ENCODE results near the gene FLT4. TPM values are rescaled to one million over a fixed set of nuclear protein-coding genes. Genes with fewer than 3 reads are reported as not detected.

The FLT4 gene
- total RNA-seq, 2 donors from 2014 or later: 3.1 to 3.3 TPM

DNA sequence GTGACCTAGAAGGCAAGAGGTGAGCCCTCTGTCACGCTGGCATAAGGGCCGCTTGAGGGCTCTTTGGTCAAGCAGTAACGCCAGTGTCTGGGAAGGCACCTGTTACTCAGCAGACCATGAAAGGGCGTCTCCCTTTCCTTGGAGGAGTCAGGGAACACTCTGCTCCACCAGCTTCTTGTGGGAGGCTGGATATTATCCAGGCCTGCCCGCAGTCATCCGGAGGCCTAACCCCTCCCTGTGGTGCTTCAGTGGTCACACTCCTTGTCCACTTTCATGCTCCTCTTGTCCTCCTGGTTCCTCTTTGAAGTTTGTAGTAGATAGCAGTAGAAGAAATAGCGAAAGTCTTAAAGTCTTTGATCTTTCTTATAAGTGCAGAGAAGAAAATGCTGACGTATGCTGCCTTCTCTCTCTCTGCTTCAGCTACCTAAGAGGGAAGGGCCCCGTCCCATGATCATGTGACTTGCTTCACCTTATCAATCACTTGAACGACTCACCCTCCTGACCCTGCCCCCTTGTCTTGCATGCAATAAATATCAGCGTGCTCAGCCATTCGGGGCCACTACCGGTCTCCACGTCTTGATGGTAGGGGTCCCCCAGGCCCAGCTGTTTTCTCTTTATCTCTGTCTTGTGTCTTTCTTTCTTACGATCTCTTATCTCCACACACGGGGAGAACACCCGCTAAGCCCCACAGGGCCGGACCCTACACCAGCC lies 41.4 kb downstream of the FLT4 start:
- Histone ChIP-seq H3K4me1 (no peaks in the 10 kb centered on the region), H3K4me3 (no peak overlapping the region), H3K27ac (no peak overlapping the region), H3K9me3 (no peaks in the 10 kb centered on the region), H3K36me3 (no peaks in the 10 kb centered on the region), H3K27me3 (no peaks in the 10 kb centered on the region), H3K9ac (ENCODE audit: low read depth in 2 of 2, low read length in 2 of 2) (no peak overlapping the region)
- no peak for DNase-seq
- intact Hi-C loops (cut with DNase I): no loop called here
- TF ChIP-seq, protein P1, sequence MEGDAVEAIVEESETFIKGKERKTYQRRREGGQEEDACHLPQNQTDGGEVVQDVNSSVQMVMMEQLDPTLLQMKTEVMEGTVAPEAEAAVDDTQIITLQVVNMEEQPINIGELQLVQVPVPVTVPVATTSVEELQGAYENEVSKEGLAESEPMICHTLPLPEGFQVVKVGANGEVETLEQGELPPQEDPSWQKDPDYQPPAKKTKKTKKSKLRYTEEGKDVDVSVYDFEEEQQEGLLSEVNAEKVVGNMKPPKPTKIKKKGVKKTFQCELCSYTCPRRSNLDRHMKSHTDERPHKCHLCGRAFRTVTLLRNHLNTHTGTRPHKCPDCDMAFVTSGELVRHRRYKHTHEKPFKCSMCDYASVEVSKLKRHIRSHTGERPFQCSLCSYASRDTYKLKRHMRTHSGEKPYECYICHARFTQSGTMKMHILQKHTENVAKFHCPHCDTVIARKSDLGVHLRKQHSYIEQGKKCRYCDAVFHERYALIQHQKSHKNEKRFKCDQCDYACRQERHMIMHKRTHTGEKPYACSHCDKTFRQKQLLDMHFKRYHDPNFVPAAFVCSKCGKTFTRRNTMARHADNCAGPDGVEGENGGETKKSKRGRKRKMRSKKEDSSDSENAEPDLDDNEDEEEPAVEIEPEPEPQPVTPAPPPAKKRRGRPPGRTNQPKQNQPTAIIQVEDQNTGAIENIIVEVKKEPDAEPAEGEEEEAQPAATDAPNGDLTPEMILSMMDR (IDR thresholded peaks at IDR 0.05): no peak

DNA sequence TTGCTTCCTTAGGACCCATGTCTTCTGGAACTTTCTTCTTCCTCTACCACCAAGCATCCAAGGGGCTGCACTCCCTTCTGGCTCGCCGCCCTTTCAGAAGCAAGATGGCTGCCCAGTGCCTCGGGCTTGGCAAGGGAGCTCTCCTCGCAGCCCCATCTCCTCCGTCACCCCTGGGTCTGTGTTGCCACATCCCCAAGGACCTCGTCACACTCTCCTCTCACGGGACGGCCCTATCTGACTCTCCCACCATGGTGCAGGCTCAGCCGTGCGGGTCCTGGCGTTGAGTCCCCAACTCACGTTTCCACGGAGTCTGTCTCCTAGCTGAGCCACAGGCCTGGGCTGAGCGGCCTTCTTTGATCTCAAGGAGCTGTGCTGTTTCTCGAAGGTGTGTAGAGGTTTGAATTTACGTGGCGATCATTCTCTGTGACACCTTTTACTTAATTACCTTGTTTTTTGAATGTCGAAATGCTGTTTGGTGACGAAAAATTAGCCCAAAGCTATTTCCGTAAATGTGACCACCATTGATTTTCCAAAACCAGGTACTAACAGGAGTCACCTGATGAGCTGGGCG lies 43.1 kb downstream of the FLT4 start:
- TF ChIP-seq, protein P1 (IDR thresholded peaks at IDR 0.05): no peak
- no peak for DNase-seq
- Histone ChIP-seq H3K9me3 (no peaks in the 10 kb centered on the region), H3K36me3 (no peaks in the 10 kb centered on the region), H3K27me3 (no peaks in the 10 kb centered on the region), H3K27ac (no peak overlapping the region), H3K4me3 (no peak overlapping the region), H3K9ac (ENCODE audit: low read depth in 2 of 2, low read length in 2 of 2) (no peak overlapping the region), H3K4me1 (no peaks in the 10 kb centered on the region)
- intact Hi-C loops (cut with DNase I): no loop called here

DNA sequence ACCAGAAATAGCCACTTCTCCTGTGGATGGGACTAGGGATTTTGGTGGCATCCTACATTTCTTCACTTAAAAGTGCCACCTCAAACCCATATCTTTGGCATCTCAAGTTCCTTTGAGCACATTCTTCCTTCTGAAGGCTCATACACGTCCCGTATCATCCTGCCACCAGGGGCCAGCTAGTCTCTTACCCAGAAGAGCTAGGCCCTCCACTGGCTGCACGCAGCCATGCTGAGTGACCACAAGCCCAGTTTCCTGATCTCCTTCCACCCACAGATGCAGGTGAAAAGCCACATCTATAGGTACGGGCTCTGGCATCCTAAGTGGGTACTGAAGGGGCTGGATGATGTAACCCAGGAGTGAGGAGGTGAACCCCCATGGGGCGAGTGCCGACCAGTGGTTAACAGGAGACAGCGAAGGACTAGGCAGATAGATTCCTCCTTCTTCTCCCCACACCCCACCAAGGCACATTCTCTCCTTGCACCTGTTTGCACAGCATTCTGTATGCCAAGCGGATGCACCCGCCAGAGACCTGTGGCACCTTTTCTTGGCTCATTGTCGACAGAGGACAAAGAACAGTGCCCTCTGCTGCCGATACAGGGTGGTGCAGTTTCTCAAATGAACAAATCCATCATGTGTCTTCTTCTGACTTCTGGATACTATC lies 43.7 kb downstream of the FLT4 start:
- Histone ChIP-seq H3K36me3 (no peaks in the 10 kb centered on the region), H3K27me3 (no peaks in the 10 kb centered on the region), H3K4me1 (no peaks in the 10 kb centered on the region), H3K9ac (ENCODE audit: low read depth in 2 of 2, low read length in 2 of 2) (no peak overlapping the region), H3K27ac (no peak overlapping the region), H3K9me3 (no peaks in the 10 kb centered on the region), H3K4me3 (no peak overlapping the region)
- DNase-seq: peak; percentile 60
- TF ChIP-seq, protein P1 (IDR thresholded peaks at IDR 0.05): peak; percentile 58
- intact Hi-C loops (cut with DNase I): no loop called here

DNA sequence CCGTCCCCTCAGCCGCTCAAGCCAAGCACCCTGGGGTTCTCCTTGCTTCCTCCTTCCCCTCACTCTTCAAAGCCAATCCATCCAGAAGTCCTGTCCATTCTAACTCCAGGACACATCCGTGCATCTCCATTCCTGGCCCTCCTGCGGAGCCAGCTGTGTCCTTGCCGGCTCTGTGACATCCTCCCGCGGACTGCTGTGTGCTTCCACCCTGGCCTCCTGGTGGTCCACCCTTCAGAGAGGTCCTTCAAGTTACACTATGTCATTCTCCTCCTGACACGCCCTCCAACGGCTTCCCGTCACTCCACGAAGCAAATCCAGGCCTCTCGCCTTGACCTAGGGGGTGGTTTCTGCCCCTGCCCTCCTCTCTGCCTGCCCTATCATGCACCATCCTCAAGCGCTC lies 45.1 kb downstream of the FLT4 start:
- intact Hi-C loops (cut with DNase I): no loop called here
- TF ChIP-seq, protein P1 (IDR thresholded peaks at IDR 0.05): no peak
- H3K27ac ChIP-seq: no peak overlapping the region
- no peak for DNase-seq
- no peaks in the 10 kb centered on the region for H3K27me3 ChIP-seq
- no peaks in the 10 kb centered on the region for H3K4me1 ChIP-seq
- no peak overlapping the region for H3K4me3 ChIP-seq
- no peaks in the 10 kb centered on the region for H3K9me3 ChIP-seq
- H3K36me3 ChIP-seq: no peaks in the 10 kb centered on the region
- no peak overlapping the region for H3K9ac ChIP-seq (ENCODE audit: low read depth in 2 of 2, low read length in 2 of 2)

DNA sequence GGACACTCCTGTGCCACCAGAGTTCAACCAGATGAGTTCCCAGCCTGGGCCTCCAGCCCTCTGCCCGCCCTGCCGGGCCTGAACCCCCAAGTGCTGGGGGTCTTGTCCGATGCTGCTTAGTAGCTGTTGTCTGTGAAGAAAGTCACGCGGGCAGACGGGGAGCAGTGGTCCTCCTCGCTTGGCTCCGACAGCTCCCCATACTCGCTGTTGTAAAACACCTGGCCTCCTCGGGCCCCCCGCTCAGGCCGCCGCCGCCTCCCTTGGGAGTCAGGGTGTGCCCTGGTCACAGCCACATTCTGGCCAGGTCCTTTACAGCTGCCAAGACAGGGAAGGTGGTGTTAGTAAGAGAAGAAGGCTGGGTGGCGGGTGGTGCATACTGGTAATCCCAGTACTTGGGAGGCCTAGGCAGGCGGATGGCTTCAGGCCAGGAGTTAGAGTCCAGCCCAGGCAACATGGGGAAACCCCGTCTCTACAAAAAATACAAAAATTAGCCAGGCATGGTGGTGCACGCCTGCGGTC lies 46.3 kb downstream of the FLT4 start:
- no peaks in the 10 kb centered on the region for H3K27me3 ChIP-seq
- H3K4me3 ChIP-seq: no peak overlapping the region
- H3K9me3 ChIP-seq: no peaks in the 10 kb centered on the region
- no peak overlapping the region for H3K27ac ChIP-seq
- H3K36me3 ChIP-seq: no peaks in the 10 kb centered on the region
- intact Hi-C loops (cut with DNase I): no loop called here
- no peak overlapping the region for H3K9ac ChIP-seq (ENCODE audit: low read depth in 2 of 2, low read length in 2 of 2)
- DNase-seq: no peak
- TF ChIP-seq, protein P1 (IDR thresholded peaks at IDR 0.05): no peak
- H3K4me1 ChIP-seq: no peaks in the 10 kb centered on the region

Data from colonic mucosa (tissue), 4 donors.